ENCODE results near the gene NLRP1. TPM values are rescaled to one million over a fixed set of nuclear protein-coding genes. Genes with fewer than 3 reads are reported as not detected.

Gene NLRP1
- total RNA-seq, 2 experiments from 2014 or later: 26.0 to 28.2 TPM

DNA sequence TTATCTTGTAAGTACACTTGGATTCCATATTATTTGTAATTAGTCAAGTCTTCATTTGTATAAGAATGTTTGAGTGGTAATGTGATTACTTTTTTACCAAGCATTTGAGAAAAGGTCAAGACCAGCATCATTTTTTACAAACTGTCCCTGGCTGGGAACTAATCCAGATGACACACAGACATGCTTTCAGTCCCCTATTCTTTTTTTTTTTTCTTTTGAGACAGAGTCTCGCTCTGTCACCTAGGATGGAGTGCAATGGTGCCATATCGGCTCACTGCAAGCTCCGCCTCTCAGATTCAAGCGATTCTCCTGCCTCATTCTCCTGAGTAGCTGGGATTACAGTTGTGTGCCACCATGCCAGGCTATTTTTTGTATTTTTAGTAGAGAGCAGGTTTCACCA lies 102.9 kb downstream of the NLRP1 start:
- peak overlapping the region; percentile 7 for H3K27ac Mint-ChIP-seq
- intact Hi-C loops (cut with micrococcal nuclease): no loop called here
- ATAC-seq (no peak), DNase-seq (no peak)
- TF ChIP-seq, protein P1, sequence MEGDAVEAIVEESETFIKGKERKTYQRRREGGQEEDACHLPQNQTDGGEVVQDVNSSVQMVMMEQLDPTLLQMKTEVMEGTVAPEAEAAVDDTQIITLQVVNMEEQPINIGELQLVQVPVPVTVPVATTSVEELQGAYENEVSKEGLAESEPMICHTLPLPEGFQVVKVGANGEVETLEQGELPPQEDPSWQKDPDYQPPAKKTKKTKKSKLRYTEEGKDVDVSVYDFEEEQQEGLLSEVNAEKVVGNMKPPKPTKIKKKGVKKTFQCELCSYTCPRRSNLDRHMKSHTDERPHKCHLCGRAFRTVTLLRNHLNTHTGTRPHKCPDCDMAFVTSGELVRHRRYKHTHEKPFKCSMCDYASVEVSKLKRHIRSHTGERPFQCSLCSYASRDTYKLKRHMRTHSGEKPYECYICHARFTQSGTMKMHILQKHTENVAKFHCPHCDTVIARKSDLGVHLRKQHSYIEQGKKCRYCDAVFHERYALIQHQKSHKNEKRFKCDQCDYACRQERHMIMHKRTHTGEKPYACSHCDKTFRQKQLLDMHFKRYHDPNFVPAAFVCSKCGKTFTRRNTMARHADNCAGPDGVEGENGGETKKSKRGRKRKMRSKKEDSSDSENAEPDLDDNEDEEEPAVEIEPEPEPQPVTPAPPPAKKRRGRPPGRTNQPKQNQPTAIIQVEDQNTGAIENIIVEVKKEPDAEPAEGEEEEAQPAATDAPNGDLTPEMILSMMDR (IDR thresholded peaks at IDR 0.05): no peak
- H3K9me3 Mint-ChIP-seq: no peaks in the 10 kb centered on the region
- no peak overlapping the region for H3K4me3 Mint-ChIP-seq
- ChIA-PET POLR2A (no interaction called here), CTCF (interaction anchor here (1.6 to 1.8 kb wide), 2 partner anchors 10 to 42 kb away, joined by 5 read pairs; partner anchors contain the start of gene C1QBP)
- H3K36me3 Mint-ChIP-seq (ENCODE audit: low read depth): peaks cover 56% of the 10 kb centered on the region
- H3K4me1 Mint-ChIP-seq (ENCODE audit: low read depth): peaks cover 40% of the 10 kb centered on the region
- no peaks in the 10 kb centered on the region for H3K27me3 Mint-ChIP-seq

DNA sequence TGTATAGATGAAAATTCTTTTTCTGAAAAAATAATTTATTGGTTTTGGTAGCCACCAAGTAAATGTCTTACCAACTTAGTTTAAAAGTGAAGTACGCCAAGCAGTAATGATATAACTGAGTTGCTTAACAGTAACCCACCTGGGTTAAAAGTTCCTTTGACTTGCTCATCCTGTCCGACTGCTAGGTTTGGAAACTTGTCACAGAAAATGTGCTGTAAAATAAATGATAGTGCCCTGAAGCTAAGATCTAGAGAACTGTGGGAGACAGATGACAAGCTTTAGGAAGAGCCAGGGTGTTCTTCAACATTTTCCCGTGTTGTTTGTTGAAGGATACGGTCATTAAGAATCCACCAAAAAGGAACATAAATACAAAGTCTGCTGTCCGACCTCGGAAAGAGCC lies 103.3 kb downstream of the NLRP1 start:
- ChIA-PET CTCF (interaction anchor here (1.6 to 1.8 kb wide), 2 partner anchors 10 to 42 kb away, joined by 5 read pairs; partner anchors contain the start of gene C1QBP), POLR2A (no interaction called here)
- Mint-ChIP-seq H3K4me1 (ENCODE audit: low read depth) (peaks cover 40% of the 10 kb centered on the region), H3K9me3 (no peaks in the 10 kb centered on the region), H3K4me3 (no peak overlapping the region), H3K36me3 (ENCODE audit: low read depth) (peaks cover 56% of the 10 kb centered on the region), H3K27ac (peak overlapping the region; percentile 7), H3K27me3 (no peaks in the 10 kb centered on the region)
- DNase-seq: no peak
- TF ChIP-seq, protein P1 (IDR thresholded peaks at IDR 0.05): no peak
- no peak for ATAC-seq
- intact Hi-C loops (cut with micrococcal nuclease): no loop called here

DNA sequence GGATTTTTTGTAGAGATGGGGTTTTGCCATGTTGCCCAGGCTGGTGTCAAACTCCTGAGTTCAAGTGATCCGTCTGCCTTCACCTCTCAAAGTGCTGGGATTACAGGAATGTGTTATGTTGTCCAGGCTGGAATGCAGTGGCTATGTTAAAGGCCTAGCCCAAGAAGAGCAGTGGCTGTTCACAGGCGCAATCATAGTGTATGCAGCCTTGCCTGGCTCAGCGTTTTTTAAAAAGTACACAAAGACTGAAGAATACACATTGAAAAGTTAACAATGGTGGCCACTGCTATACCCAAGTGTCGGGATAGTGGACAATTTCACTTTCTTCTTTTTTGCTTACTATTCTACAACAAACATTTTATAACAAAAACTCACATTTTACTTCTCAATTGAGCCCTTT lies 105.3 kb downstream of the NLRP1 start:
- ChIA-PET CTCF (interaction anchor here (2.6 kb wide), 1 partner anchor 40 kb away, joined by 9 read pairs; the partner anchor contains the start of gene C1QBP), POLR2A (interaction anchor here (1.4 to 1.9 kb wide), 2 partner anchors 10 to 11 kb away, joined by 3 to 10 read pairs; partner anchors contain the start of gene DHX33)
- DNase-seq (no peak), ATAC-seq (no peak)
- Mint-ChIP-seq H3K9me3 (no peaks in the 10 kb centered on the region), H3K4me3 (no peak overlapping the region), H3K27me3 (no peaks in the 10 kb centered on the region), H3K27ac (no peak overlapping the region), H3K36me3 (ENCODE audit: low read depth) (peaks cover 51% of the 10 kb centered on the region), H3K4me1 (ENCODE audit: low read depth) (peaks cover 30% of the 10 kb centered on the region)
- intact Hi-C loops (cut with micrococcal nuclease): no loop called here
- TF ChIP-seq, protein P1 (IDR thresholded peaks at IDR 0.05): no peak

DNA sequence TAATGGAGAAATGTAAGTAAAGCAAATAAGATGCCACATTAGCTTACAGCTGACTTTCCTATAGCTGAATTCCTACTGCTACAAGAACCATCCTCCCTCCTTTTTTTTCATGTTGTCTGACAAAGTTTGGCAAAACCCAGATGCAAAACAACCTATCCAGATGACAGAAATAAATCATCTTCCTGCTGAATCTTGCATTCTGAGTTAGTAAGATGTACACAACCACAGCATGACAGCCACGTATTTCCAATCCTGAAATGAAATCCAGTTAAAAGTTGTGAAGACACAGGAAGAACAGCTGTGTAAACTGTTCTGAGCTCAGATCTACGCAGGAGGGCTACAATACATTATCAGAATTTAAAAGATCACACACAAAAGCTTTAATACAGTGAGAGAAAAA lies 110.4 kb downstream of the NLRP1 start:
- TF ChIP-seq, protein P1 (IDR thresholded peaks at IDR 0.05): no peak
- ATAC-seq (no peak), DNase-seq (no peak)
- Mint-ChIP-seq H3K4me1 (ENCODE audit: low read depth) (peaks cover 12% of the 10 kb centered on the region), H3K9me3 (no peaks in the 10 kb centered on the region), H3K27ac (no peak overlapping the region), H3K4me3 (no peak overlapping the region), H3K36me3 (ENCODE audit: low read depth) (peaks cover 23% of the 10 kb centered on the region), H3K27me3 (no peaks in the 10 kb centered on the region)
- intact Hi-C loops (cut with micrococcal nuclease): no loop called here
- ChIA-PET CTCF (interaction anchor here (1.6 kb wide), 1 partner anchor 11 kb away, joined by 7 read pairs; no protein-coding TSS in a partner anchor), POLR2A (interaction anchor here (0.7 to 1.3 kb wide), 3 partner anchors 11 to 145 kb away, joined by 3 read pairs; no protein-coding TSS in a partner anchor)

DNA sequence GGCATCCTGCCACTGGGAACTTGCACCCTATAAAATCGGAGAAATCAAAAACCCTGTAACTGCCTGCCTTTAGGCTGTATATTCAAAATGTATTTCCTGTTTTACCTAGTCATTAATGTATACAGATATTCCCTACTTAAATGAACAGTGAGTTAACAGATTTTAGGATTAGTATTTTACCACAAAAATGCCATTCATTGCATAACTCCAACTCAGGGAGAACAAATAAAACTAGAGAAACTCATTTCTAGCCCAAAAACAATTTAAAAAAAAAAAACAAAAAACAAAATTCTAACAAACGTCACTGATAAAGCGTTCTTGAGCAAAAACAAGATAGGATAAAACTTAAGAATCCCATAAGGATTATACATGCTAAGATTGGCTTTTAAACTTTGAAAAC lies 111.8 kb downstream of the NLRP1 start:
- H3K36me3 Mint-ChIP-seq (ENCODE audit: low read depth): peaks cover 18% of the 10 kb centered on the region
- no peak for ATAC-seq
- H3K4me1 Mint-ChIP-seq (ENCODE audit: low read depth): peaks cover 16% of the 10 kb centered on the region
- POLR2A ChIA-PET: no interaction called here
- no peaks in the 10 kb centered on the region for H3K9me3 Mint-ChIP-seq
- no peak for DNase-seq
- H3K4me3 Mint-ChIP-seq: no peak overlapping the region
- TF ChIP-seq, protein P1 (IDR thresholded peaks at IDR 0.05): no peak
- intact Hi-C loops (cut with micrococcal nuclease): no loop called here
- H3K27me3 Mint-ChIP-seq: no peaks in the 10 kb centered on the region
- CTCF ChIA-PET: no interaction called here
- H3K27ac Mint-ChIP-seq: no peak overlapping the region

All from activated CD8-positive, alpha-beta T cell treated with anti-CD3 and anti-CD28 coated beads for 36 hours (primary cell).